ENCODE results near the gene HHIP.

DNA sequence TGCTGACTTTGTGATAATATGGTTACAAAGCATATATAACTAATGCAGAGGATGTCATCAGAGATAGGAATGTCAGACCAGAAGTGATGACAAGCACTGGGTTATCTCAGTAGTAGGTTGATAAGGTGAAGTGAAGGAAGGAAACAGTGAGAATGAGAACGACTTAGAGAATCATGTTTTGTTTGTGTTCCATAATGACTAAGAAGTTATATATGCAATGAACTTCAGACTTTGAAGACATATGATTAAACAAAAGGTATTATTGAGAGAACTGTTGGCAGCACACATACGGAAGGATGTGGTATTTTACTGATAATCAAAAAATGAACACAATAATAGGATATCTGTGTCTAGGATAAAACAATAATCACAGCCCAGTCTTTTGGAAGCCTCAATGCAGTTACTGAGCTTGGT lies 18.3 kb upstream of the HHIP start:
- TF ChIP-seq, protein P1, sequence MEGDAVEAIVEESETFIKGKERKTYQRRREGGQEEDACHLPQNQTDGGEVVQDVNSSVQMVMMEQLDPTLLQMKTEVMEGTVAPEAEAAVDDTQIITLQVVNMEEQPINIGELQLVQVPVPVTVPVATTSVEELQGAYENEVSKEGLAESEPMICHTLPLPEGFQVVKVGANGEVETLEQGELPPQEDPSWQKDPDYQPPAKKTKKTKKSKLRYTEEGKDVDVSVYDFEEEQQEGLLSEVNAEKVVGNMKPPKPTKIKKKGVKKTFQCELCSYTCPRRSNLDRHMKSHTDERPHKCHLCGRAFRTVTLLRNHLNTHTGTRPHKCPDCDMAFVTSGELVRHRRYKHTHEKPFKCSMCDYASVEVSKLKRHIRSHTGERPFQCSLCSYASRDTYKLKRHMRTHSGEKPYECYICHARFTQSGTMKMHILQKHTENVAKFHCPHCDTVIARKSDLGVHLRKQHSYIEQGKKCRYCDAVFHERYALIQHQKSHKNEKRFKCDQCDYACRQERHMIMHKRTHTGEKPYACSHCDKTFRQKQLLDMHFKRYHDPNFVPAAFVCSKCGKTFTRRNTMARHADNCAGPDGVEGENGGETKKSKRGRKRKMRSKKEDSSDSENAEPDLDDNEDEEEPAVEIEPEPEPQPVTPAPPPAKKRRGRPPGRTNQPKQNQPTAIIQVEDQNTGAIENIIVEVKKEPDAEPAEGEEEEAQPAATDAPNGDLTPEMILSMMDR (IDR thresholded peaks at IDR 0.05): no peak
- TF ChIP-seq EP300 (IDR thresholded peaks at IDR 0.05): no peak
